Stomach smooth muscle (tissue), 2 donors: ENCODE results near the gene RPTOR.

Experiments used
- H3K27ac ChIP-seq: one replicate; pipeline ENCODE4 v1.7.0; 2013; ENCODE audit warnings: mild to moderate bottlenecking, low read length, inconsistent platforms
- H3K27me3 ChIP-seq, 2 donors: one replicate each; pipeline ENCODE4 v1.7.0; 2013; ENCODE audit warnings: low read length in 2 of 2; ENCODE audit not compliant: insufficient read depth in 2 of 2, control insufficient read depth in 1 of 2
- H3K36me3 ChIP-seq, 2 donors: one replicate each; pipeline ENCODE4 v1.7.0; 2013; ENCODE audit warnings: low read length in 2 of 2; ENCODE audit not compliant: control insufficient read depth in 2 of 2, insufficient read depth in 2 of 2
- H3K4me1 ChIP-seq: one replicate; pipeline ENCODE4 v1.7.0; 2013; ENCODE audit warnings: low read length; ENCODE audit not compliant: control insufficient read depth, insufficient read depth
- H3K4me3 ChIP-seq, 2 donors: one replicate each; pipeline ENCODE4 v1.7.0; 2013; ENCODE audit warnings: low read length in 2 of 2
- H3K9ac ChIP-seq, 2 donors: one replicate each; pipeline ENCODE4 v1.7.0; 2013; ENCODE audit warnings: low read length in 2 of 2, mild to moderate bottlenecking in 1 of 2
- H3K9me3 ChIP-seq, 2 donors: one replicate each; pipeline ENCODE4 v1.7.0; 2013; ENCODE audit warnings: low read length in 2 of 2; ENCODE audit not compliant: control insufficient read depth in 2 of 2
- donor health status: healthy.
- donor health status: Pancreatic carcinoma.

Gene RPTOR

DNA sequence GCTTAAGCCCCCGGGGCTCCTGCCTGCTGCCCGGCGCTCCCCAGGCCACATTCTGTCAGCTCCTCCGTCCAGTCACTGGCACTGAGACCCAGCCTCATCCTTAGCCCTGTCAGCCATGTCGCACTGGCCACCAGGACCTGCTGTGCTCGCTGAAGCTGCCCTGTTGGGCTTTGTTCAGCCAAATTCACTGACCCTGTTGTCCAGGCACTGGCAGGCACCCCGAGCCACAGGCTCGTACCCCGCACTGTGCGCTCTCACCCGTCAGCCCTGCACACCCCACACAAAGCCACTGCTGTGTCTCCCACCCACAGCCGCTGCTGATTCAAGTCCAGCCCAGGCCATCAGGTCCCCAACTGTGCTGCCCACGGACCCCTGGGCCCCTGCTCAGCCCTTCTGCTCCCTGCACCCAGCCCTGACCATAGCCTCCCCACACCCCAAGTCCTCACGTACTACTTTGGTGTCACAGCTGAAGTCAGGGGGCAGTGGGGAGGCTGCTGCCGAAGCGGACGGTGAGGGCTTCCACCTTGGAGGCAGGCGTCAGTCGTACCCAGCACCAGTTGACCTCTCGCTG lies 315.5 kb downstream of the RPTOR start:
- no peak overlapping the region for H3K9ac ChIP-seq
- no peak overlapping the region for H3K4me3 ChIP-seq
- peaks cover 21% of the 10 kb centered on the region for H3K4me1 ChIP-seq
- H3K27ac ChIP-seq, result no peak overlapping the region
- H3K27me3 ChIP-seq, result no peaks in the 10 kb centered on the region
- peaks cover 0 to 2% of the 10 kb centered on the region in 2 donors for H3K36me3 ChIP-seq
- no peaks in the 10 kb centered on the region for H3K9me3 ChIP-seq

DNA sequence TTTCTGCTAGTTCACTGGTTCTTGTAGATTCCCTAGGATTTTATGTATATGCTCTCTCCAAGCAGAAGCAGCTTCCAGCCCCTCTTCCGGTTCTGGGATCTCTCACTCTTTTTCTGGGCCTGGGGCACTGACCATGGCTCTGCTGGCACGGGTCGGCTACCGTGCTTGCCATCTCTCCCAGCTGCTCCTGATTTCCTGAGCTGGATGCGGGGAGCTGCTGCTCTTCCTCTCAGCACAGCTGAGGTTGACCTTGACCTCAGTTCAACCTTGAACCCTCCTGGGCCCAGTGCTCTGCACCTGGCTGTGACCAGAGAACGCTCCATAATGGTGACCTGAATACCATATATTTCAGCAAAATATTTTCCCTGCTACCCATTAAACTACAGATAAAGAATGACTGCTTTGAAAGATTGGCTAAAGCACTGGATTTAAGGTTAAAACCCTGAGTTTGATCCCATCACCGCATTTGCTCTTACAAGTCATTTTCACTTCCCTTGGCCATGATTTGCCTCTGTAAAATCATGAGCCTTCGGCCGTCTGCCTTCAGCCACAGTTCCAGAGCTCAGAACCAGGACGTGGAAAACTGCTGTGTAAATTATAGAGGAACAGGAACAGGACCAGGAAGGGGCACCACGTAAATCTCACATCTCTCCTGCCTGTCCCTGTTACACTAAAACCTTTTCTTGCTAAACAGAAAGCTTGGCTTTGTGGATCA lies 316.2 kb downstream of the RPTOR start:
- no peaks in the 10 kb centered on the region for H3K27me3 ChIP-seq
- peaks cover 21% of the 10 kb centered on the region for H3K4me1 ChIP-seq
- no peaks in the 10 kb centered on the region for H3K9me3 ChIP-seq
- no peak overlapping the region for H3K27ac ChIP-seq
- H3K36me3 ChIP-seq, result peaks cover 0 to under 1% of the 10 kb centered on the region in 2 donors
- H3K9ac ChIP-seq, result no peak overlapping the region
- no peak overlapping the region for H3K4me3 ChIP-seq

DNA sequence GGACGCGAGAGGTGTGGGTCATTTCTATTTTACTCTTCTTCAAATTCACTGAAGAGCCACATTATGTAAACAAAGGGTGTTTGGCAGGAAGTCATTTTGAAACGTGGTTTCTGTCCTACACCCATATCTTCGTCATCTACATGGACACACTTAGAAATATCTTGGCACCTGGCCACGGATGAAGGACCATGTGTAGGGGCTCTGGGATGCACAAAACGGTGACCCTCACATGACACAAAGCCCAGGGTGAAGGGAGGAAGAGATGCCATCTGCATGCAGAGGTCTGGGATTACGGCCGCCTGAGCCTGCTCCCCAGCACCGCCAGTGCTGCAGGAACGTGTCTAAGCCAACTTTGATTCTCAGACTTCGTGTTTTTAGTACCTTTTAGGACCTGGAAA lies 316.8 kb downstream of the RPTOR start:
- Histone ChIP-seq H3K9me3 (no peaks in the 10 kb centered on the region), H3K36me3 (no peaks in the 10 kb centered on the region), H3K27me3 (no peaks in the 10 kb centered on the region), H3K4me3 (no peak overlapping the region), H3K4me1 (peaks cover 21% of the 10 kb centered on the region), H3K9ac (no peak overlapping the region), H3K27ac (no peak overlapping the region)

DNA sequence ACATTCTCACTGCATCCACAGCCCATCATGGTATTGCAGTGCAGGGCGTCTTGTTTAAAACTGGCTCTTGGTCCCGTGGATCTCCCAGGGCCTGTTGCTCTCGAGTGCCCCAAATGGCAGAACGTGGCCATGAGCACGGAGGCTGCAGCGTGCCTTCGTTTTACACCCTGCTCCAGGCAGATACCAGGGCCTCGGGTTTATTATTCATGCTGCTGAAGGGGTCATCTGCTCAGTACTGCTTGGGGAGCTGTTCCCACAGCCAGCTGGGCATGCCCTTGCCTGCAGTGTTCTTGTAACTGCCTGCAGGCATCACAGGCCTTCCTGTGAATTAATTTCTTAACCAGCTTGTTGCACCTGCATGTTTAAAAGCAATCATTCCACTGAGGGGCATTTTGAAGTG lies 317.3 kb downstream of the RPTOR start:
- Histone ChIP-seq H3K4me1 (peaks cover 21% of the 10 kb centered on the region), H3K27me3 (no peaks in the 10 kb centered on the region), H3K4me3 (no peak overlapping the region), H3K36me3 (no peaks in the 10 kb centered on the region), H3K9ac (no peak overlapping the region), H3K9me3 (no peaks in the 10 kb centered on the region), H3K27ac (no peak overlapping the region)

- Histone ChIP-seq H3K27ac (no peak overlapping the region), H3K36me3 (no peaks in the 10 kb centered on the region), H3K27me3 (no peaks in the 10 kb centered on the region), H3K9ac (no peak overlapping the region), H3K4me1 (peaks cover 21% of the 10 kb centered on the region), H3K9me3 (no peaks in the 10 kb centered on the region), H3K4me3 (no peak overlapping the region)
Observed at GRCh38 chr17:80862481-80862961, 317.9 kb downstream of the RPTOR start.

DNA sequence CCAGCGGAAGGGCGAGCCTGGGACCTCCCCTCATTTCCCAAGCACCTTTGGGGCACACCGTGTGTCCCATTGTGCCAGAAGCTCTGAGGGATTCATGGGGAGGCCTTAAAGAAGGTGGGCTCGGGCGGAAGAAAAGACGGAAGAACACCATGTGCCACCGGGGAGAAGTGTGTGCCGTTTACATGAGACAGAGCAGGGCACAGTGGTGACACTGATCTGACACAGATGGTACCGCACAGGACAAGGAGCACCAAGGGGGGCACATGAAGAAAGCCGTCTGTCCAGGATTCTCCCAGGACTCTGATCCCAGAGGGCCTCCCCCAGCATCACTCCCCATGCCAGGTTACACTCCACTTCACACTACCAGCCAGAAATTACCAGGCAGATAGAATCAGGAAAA lies 318.3 kb downstream of the RPTOR start:
- H3K9ac ChIP-seq, result no peak overlapping the region
- no peaks in the 10 kb centered on the region for H3K9me3 ChIP-seq
- H3K4me1 ChIP-seq, result peaks cover 21% of the 10 kb centered on the region
- no peaks in the 10 kb centered on the region for H3K27me3 ChIP-seq
- H3K27ac ChIP-seq, result no peak overlapping the region
- no peak overlapping the region for H3K4me3 ChIP-seq
- no peaks in the 10 kb centered on the region for H3K36me3 ChIP-seq

- Histone ChIP-seq H3K9me3 (no peaks in the 10 kb centered on the region), H3K27ac (no peak overlapping the region), H3K9ac (no peak overlapping the region), H3K4me1 (peaks cover 20% of the 10 kb centered on the region), H3K27me3 (no peaks in the 10 kb centered on the region), H3K36me3 (no peaks in the 10 kb centered on the region), H3K4me3 (no peak overlapping the region)
Observed at GRCh38 chr17:80863626-80864025, 319.0 kb downstream of the RPTOR start.

GRCh38 chr17:80864751-80865150 lies 320.1 kb downstream of the RPTOR start:
- H3K9me3 ChIP-seq, result no peaks in the 10 kb centered on the region
- no peaks in the 10 kb centered on the region for H3K36me3 ChIP-seq
- no peaks in the 10 kb centered on the region for H3K27me3 ChIP-seq
- peaks cover 9% of the 10 kb centered on the region for H3K4me1 ChIP-seq
- no peak overlapping the region for H3K9ac ChIP-seq
- H3K4me3 ChIP-seq, result no peak overlapping the region
- no peak overlapping the region for H3K27ac ChIP-seq

GRCh38 chr17:80866050-80866793 lies 321.6 kb downstream of the RPTOR start:
- H3K27ac ChIP-seq, result no peak overlapping the region
- no peaks in the 10 kb centered on the region for H3K9me3 ChIP-seq
- no peak overlapping the region for H3K4me3 ChIP-seq
- no peaks in the 10 kb centered on the region for H3K27me3 ChIP-seq
- H3K9ac ChIP-seq, result no peak overlapping the region
- H3K36me3 ChIP-seq, result peaks cover 0 to 2% of the 10 kb centered on the region in 2 donors
- peaks cover 4% of the 10 kb centered on the region for H3K4me1 ChIP-seq

DNA sequence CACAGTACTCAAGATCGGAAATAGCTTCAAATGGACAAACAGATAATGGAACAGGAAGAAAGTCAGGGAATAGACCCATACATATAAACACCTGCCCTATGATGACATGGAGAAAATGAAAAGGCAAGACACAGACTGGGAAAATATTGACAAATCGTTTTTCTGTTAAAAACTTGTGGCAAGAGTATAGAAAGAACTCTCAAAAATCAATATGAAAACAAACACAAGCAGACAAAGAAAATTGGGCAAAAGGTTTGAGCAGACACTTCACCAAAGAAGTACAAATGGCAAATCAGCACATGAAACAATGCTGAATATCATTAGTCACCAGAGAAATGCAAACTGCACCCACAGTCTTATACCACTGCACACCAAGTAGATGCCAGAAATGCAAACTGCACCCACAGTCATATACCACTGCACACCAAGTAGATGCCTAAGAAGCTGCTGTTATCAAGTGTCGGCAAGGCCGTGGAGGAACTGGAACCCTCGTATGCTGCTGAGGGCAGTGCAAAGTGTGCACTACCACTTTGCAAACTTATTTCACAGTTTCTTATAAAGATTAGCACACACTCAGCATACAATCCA lies 323.5 kb downstream of the RPTOR start:
- Histone ChIP-seq H3K36me3 (peaks cover 0 to 4% of the 10 kb centered on the region in 2 donors), H3K9me3 (no peaks in the 10 kb centered on the region), H3K27me3 (no peaks in the 10 kb centered on the region), H3K27ac (no peak overlapping the region), H3K4me3 (no peak overlapping the region), H3K9ac (no peak overlapping the region), H3K4me1 (no peaks in the 10 kb centered on the region)
